Heart right ventricle (tissue), 16 donors: ENCODE data around the gene MAU2. TPM values are rescaled to one million over a fixed set of nuclear protein-coding genes. Genes with fewer than 3 reads are reported as not detected.

Experiments used
- ATAC-seq, 8 donors: fragments of 200-7000 bp; cut with Tn5 transposase; one replicate each; pipeline ENCODE4 v1.9.1; 2020; ENCODE audit warnings: mild to moderate bottlenecking in 8 of 8, moderate library complexity in 8 of 8, moderate number of reproducible peaks in 1 of 8
- DNase-seq, 2 donors: peaks; one replicate each; pipeline ENCODE4 v3.0.0-alpha.2; 2020
- H3K27ac ChIP-seq, 10 donors: fragments of 200-600 bp; sonication (generic) in 2 of 10; one replicate each; pipeline versions ENCODE4 v1.5.0 to v1.8.0; 2020 to 2022; ENCODE audit warnings: mild to moderate bottlenecking in 3 of 10
- H3K27me3 ChIP-seq, 7 donors: fragments of 200-600 bp; one replicate each; pipeline ENCODE4 v1.8.0; 2021 to 2022; ENCODE audit warnings: mild to moderate bottlenecking in 2 of 7
- H3K36me3 ChIP-seq, 9 donors: fragments of 200-600 bp; sonication (generic) in 1 of 9; one replicate each; pipeline versions ENCODE4 v1.5.0 to v1.8.0; 2020 to 2022; ENCODE audit warnings: mild to moderate bottlenecking in 2 of 9
- H3K4me1 ChIP-seq, 9 donors: fragments of 200-600 bp; sonication (generic) in 1 of 9; one replicate each; pipeline versions ENCODE4 v1.5.0 to v1.8.0; 2020 to 2022; ENCODE audit warnings: mild to moderate bottlenecking in 4 of 9
- H3K4me3 ChIP-seq, 10 donors: fragments of 200-600 bp; sonication (generic) in 2 of 10; one replicate each; pipeline versions ENCODE4 v1.5.0 to v1.8.0; 2020 to 2022; ENCODE audit warnings: mild to moderate bottlenecking in 7 of 10, moderate library complexity in 2 of 10
- H3K9me3 ChIP-seq, 11 donors: fragments of 200-600 bp in 10 of 11; sonication (generic) in 2 of 11; one replicate each; pipeline versions ENCODE4 v1.5.0 to v1.8.0; 2013 to 2022; ENCODE audit warnings: mild to moderate bottlenecking in 2 of 11, control low read depth in 1 of 11, moderate library complexity in 1 of 11
- CTCF ChIP-seq, 9 donors: fragments of 200-600 bp; sonication (generic) in 2 of 9; IDR thresholded peaks; one replicate each; pipeline versions ENCODE4 v1.5.0 to v1.8.0; 2021 to 2022; ENCODE audit warnings: antibody characterized with exemption in 9 of 9, mild to moderate bottlenecking in 5 of 9, moderate library complexity in 1 of 9
- WGBS, 2 donors: extraction: QIAGEN DNeasy Blood & Tissue Kit; methylation state at CpG; one replicate each; pipeline ENCODE4 v1.1.7; 2013; ENCODE audit warnings: inconsistent platforms in 1 of 2; 5-methylcytosine and 5-hydroxymethylcytosine counted together
- intact Hi-C, 10 donors: fragments of 100-400 bp; cut with DNase I; formaldehyde crosslinking; loops; one replicate each; pipeline versions ENCODE4 v1.11.1 to v1.14.2; 2022
- polyA plus RNA-seq, 2 donors: library from polyadenylated mRNA; stranded (reverse); fragments of 200-250 nt; gene quantifications; one replicate each; pipeline ENCODE4 v1.2.3, GENCODE V29; 2013
- total RNA-seq, 10 donors: library from RNA; stranded (reverse); fragmentation: NEBNext Ultra II Directional in 3 of 10; extraction: Animal tissue kit (Norgen Biotek cat#: 25700) in 3 of 10; gene quantifications; one replicate each; pipeline versions ENCODE4 v1.2.1 to v1.2.4, GENCODE V29; 2021 to 2023
- donor health status: Arrhythmogenic right ventricular cardiomyopathy.
- donor health status: ischemic (EF 13 %, LVEDD 7.1; RV severe dilation, severe dysfunction).
- donor health status: healthy with polysubstance abuse.
- donor health status: DM: no; HTN: yes; CAD: no.
- donor health status: DM: no; HTN: no; CAD: no.
- donor health status: ischemic (EF 25% LVEDD 6.9; RV normal size, moderate dysfunction).
- donor health status: ischemic (EF 25% LVEDD 5.7; RV mildly dilated, moderate dysfunction).
- donor health status: healthy.
- donor health status: DM: yes; HTN: yes; CAD: no.
- donor health status: Ischemic cardiomyopathy.
- donor health status: ischemic (EF 35%, LVEDD 5.7; RV mildly dilated, moderate dysfunction).
- donor health status: nonischemic (EF 11% LVEDD 7.7; RV severe dilation, severe dysfunction).
- donor health status: DM: yes; HTN: yes; CAD: no.
- donor health status: PGD.
- donor health status: ischemic (EF 29% LVEDD 5.4; RV normal size, mild dysfunction).
- donor health status: nonischemic (EF 23%, LVEDD 6.1; RV moderate dilation, normal function).

MAU2 gene
- total and polyA plus RNA-seq, 12 donors, result 11.2 to 48.6 (median 36.7) TPM

GRCh38 chr19:19274716-19275565 lies 45.7 kb upstream of the MAU2 start:
- peaks cover 0 to 9% (median 6%) of the 10 kb centered on the region in 9 donors for H3K4me1 ChIP-seq
- peaks cover 0 to 54% (median 32%) of the 10 kb centered on the region in 9 donors for H3K36me3 ChIP-seq
- H3K27ac ChIP-seq, result no peak overlapping the region
- ATAC-seq (no peak), DNase-seq (no peak)
- WGBS, 2 donors, result 81 to 83% methylated on average over 9 of the region's 9 CpGs
- H3K27me3 ChIP-seq, result peaks cover 0 to 18% (median 0%) of the 10 kb centered on the region in 7 donors
- no peak for TF ChIP-seq CTCF (IDR thresholded peaks at IDR 0.05)
- intact Hi-C loops, result no loop called here
- H3K4me3 ChIP-seq, result no peak overlapping the region
- H3K9me3 ChIP-seq, result no peaks in the 10 kb centered on the region

DNA sequence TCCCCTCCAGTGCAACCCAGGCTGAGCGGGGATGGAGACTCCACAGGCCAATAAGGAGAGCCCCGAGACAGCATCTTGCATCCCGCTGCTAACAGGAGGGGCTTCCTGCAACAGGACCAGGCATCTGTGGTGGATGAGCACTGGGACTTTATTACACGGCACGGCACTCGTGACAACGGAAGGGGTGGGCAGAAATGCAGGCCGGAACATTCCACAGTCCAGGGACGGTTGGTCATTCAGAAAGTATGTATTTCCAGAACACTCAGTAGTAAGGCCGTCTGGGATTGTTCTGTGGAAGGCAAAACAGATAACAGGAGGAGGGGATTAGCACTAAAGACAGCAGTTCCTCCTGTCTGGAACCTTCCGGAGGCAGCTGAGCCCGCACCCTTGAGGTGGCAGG lies 44.2 kb upstream of the MAU2 start:
- intact Hi-C loops, result no loop called here

GRCh38 chr19:19276851-19277250 lies 43.8 kb upstream of the MAU2 start:
- Histone ChIP-seq H3K27ac (no peak overlapping the region), H3K4me3 (no peak overlapping the region), H3K4me1 (peaks cover 0 to 9% (median 6%) of the 10 kb centered on the region in 9 donors), H3K27me3 (peaks cover 0 to 18% (median 0%) of the 10 kb centered on the region in 7 donors), H3K36me3 (peaks cover 0 to 73% (median 51%) of the 10 kb centered on the region in 9 donors), H3K9me3 (no peaks in the 10 kb centered on the region)
- intact Hi-C loops, result no loop called here
- no peak for TF ChIP-seq CTCF (IDR thresholded peaks at IDR 0.05)
- WGBS, 2 donors, result 92 to 94% methylated on average over 20 of the region's 20 CpGs
- DNase-seq (no peak), ATAC-seq (no peak)

More for the DNA sequence above, 44.2 kb upstream of the MAU2 start:
- ATAC-seq (no peak), DNase-seq (no peak)
- WGBS, 2 donors, result 79 to 81% methylated on average over 12 of the region's 12 CpGs
- Histone ChIP-seq H3K4me3 (no peak overlapping the region), H3K27me3 (peaks cover 0 to 18% (median 0%) of the 10 kb centered on the region in 7 donors), H3K9me3 (no peaks in the 10 kb centered on the region), H3K4me1 (peaks cover 0 to 9% (median 6%) of the 10 kb centered on the region in 9 donors), H3K36me3 (peaks cover 0 to 69% (median 46%) of the 10 kb centered on the region in 9 donors), H3K27ac (no peak overlapping the region)
- TF ChIP-seq CTCF (IDR thresholded peaks at IDR 0.05), result no peak

DNA sequence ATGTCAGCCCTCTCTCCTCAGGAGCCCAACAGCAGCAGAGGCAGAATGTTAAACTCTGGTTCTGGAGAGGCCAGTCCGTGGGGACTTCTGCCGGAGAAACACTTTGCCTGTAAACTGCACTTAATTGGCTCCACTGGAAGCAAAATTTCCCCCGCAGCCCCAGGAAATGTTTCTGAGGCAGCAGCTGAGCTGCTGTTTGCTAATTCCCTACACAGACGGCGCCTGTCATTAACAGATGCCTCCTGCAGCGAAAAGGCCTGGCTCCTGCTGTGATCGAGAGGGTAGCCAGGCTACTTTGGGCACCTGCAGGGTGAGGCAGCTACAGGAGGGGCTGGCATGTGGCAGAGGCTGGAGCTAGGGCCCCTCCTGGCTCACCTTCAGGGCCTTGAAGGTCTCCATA lies 42.3 kb upstream of the MAU2 start:
- 92 to 96% methylated on average over 7 of the region's 7 CpGs for WGBS, 2 donors
- H3K36me3 ChIP-seq, result peaks cover 0 to 88% (median 51%) of the 10 kb centered on the region in 9 donors
- H3K4me3 ChIP-seq, result no peak overlapping the region

More for the DNA sequence above, 42.3 kb upstream of the MAU2 start:
- TF ChIP-seq CTCF (IDR thresholded peaks at IDR 0.05), result no peak
- intact Hi-C loops, result no loop called here
- no peaks in the 10 kb centered on the region for H3K9me3 ChIP-seq
- DNase-seq, result no peak
- H3K27me3 ChIP-seq, result peaks cover 0 to 11% (median 0%) of the 10 kb centered on the region in 7 donors
- H3K27ac ChIP-seq, result no peak overlapping the region
- peaks cover 0 to 4% (median 2%) of the 10 kb centered on the region in 9 donors for H3K4me1 ChIP-seq
- no peak for ATAC-seq
